ENCODE data around the gene ZFP91.

GRCh38 chr11:58574881-58575280, 4.0 kb upstream of the ZFP91 start:
- TF ChIP-seq, protein P1, sequence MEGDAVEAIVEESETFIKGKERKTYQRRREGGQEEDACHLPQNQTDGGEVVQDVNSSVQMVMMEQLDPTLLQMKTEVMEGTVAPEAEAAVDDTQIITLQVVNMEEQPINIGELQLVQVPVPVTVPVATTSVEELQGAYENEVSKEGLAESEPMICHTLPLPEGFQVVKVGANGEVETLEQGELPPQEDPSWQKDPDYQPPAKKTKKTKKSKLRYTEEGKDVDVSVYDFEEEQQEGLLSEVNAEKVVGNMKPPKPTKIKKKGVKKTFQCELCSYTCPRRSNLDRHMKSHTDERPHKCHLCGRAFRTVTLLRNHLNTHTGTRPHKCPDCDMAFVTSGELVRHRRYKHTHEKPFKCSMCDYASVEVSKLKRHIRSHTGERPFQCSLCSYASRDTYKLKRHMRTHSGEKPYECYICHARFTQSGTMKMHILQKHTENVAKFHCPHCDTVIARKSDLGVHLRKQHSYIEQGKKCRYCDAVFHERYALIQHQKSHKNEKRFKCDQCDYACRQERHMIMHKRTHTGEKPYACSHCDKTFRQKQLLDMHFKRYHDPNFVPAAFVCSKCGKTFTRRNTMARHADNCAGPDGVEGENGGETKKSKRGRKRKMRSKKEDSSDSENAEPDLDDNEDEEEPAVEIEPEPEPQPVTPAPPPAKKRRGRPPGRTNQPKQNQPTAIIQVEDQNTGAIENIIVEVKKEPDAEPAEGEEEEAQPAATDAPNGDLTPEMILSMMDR (IDR thresholded peaks at IDR 0.05; ENCODE audit: insufficient read depth, low read length, poor library complexity, severe bottlenecking), result no peak
- TF ChIP-seq EZH2phosphoT487 (conservative IDR thresholded peaks at IDR 0.05; ENCODE audit: low read length), result no peak

All from SU-DHL-6 (cell line).